PFSK-1 (cell line): ENCODE measurements around the gene GMPR.

Experiments used
- FOXP2 ChIP-seq: optimal IDR thresholded peaks from 2 replicates; pipeline ENCODE3; 2011; ENCODE audit warnings: borderline replicate concordance, control low read depth, inconsistent platforms; ENCODE audit not compliant: insufficient read depth; ENCODE audit errors: extremely low read length, extremely low read depth
- POLR2AphosphoS5 ChIP-seq: IDR thresholded peaks from 2 replicates; pipeline ENCODE4 v1.6.1; 2012; ENCODE audit warnings: low read depth, mild to moderate bottlenecking, control low read depth, low read length, moderate library complexity

GRCh38 chr6:16329233-16329632 lies 90.8 kb downstream of the GMPR start:
- TF ChIP-seq FOXP2: no peak
- TF ChIP-seq POLR2AphosphoS5: no peak; the same call in 1 of the 2 replicates
